Activated CD8-positive, alpha-beta T cell treated with anti-CD3 and anti-CD28 coated beads for 36 hours (primary cell): ENCODE measurements around the gene METAP1. TPM values are rescaled to one million over a fixed set of nuclear protein-coding genes. Genes with fewer than 3 reads are reported as not detected.
"Not testable (repeated sequence)": the region's sequence is repeated elsewhere in the genome, so short reads cannot be mapped to it uniquely, and the experiment has no call there.

Experiments used
- ATAC-seq: fragments of 200-7000 bp; cut with Tn5 transposase; one replicate; pipeline ENCODE4 v1.10.0; 2021; ENCODE audit warnings: mild to moderate bottlenecking, moderate library complexity
- CTCF ChIA-PET: fragments of 350-600 bp; sonication (Branson Sonifier 250); formaldehyde crosslinking; loops from one replicate; lab custom pipeline; 2021; ENCODE audit warnings: antibody characterized with exemption; lab: Charles Lee
- POLR2A ChIA-PET: fragments of 350-600 bp; sonication (Branson Sonifier 250); formaldehyde crosslinking; loops from one replicate; lab custom pipeline; 2021; ENCODE audit warnings: antibody characterized with exemption; lab: Charles Lee
- DNase-seq: peaks from one replicate; pipeline ENCODE4 v3.0.0-alpha.2; 2020
- H3K27ac Mint-ChIP-seq: one replicate; pipeline ENCODE4 v1.8.0; 2021; ENCODE audit warnings: mild to moderate bottlenecking, mixed read lengths
- H3K27me3 Mint-ChIP-seq: one replicate; pipeline ENCODE4 v1.8.0; 2021; ENCODE audit warnings: mixed read lengths
- H3K36me3 Mint-ChIP-seq: one replicate; pipeline ENCODE4 v1.8.0; 2021; ENCODE audit warnings: low read depth, mixed read lengths
- H3K4me1 Mint-ChIP-seq: one replicate; pipeline ENCODE4 v1.8.0; 2021; ENCODE audit warnings: low read depth, mixed read lengths
- H3K4me3 Mint-ChIP-seq: one replicate; pipeline ENCODE4 v1.8.0; 2021; ENCODE audit warnings: mild to moderate bottlenecking, moderate library complexity, mixed read lengths
- H3K9me3 Mint-ChIP-seq: one replicate; pipeline ENCODE4 v1.8.0; 2021; ENCODE audit warnings: mixed read lengths
- intact Hi-C: fragments of 100-400 bp; cut with micrococcal nuclease; formaldehyde crosslinking; loops from one replicate; pipeline ENCODE4 v1.10.0; 2022
- total RNA-seq, 2 experiments: library from RNA; stranded (reverse); gene quantifications; one replicate each; pipeline ENCODE4 v1.2.3, GENCODE V29; 2021
- TF ChIP-seq, protein P1 (sequence below): fragments of 200-600 bp; IDR thresholded peaks from one replicate; pipeline ENCODE4 v1.8.0; 2022; ENCODE audit warnings: antibody characterized with exemption, mild to moderate bottlenecking

Gene METAP1
- total RNA-seq, 2 experiments from 2014 or later: 67.1 to 70.4 TPM

- TF ChIP-seq, protein P1, sequence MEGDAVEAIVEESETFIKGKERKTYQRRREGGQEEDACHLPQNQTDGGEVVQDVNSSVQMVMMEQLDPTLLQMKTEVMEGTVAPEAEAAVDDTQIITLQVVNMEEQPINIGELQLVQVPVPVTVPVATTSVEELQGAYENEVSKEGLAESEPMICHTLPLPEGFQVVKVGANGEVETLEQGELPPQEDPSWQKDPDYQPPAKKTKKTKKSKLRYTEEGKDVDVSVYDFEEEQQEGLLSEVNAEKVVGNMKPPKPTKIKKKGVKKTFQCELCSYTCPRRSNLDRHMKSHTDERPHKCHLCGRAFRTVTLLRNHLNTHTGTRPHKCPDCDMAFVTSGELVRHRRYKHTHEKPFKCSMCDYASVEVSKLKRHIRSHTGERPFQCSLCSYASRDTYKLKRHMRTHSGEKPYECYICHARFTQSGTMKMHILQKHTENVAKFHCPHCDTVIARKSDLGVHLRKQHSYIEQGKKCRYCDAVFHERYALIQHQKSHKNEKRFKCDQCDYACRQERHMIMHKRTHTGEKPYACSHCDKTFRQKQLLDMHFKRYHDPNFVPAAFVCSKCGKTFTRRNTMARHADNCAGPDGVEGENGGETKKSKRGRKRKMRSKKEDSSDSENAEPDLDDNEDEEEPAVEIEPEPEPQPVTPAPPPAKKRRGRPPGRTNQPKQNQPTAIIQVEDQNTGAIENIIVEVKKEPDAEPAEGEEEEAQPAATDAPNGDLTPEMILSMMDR: no peak
- no peak overlapping the region for H3K27ac Mint-ChIP-seq
- H3K36me3 Mint-ChIP-seq: peaks cover 59% of the 10 kb centered on the region
- H3K4me3 Mint-ChIP-seq: no peak overlapping the region
- POLR2A ChIA-PET: no interaction called here
- intact Hi-C loops: no loop called here
- ATAC-seq: no peak
- no peaks in the 10 kb centered on the region for H3K27me3 Mint-ChIP-seq
- DNase-seq: no peak
- H3K4me1 Mint-ChIP-seq: peaks cover 36% of the 10 kb centered on the region
- peaks cover 15% of the 10 kb centered on the region for H3K9me3 Mint-ChIP-seq
- CTCF ChIA-PET: no interaction called here
Measured at GRCh38 chr4:99013402-99013843, 17.9 kb downstream of the METAP1 start.

GRCh38 chr4:99013884-99014523 is 18.5 kb downstream of the METAP1 start:
- H3K9me3 Mint-ChIP-seq: peaks cover 16% of the 10 kb centered on the region
- H3K27me3 Mint-ChIP-seq: no peaks in the 10 kb centered on the region
- TF ChIP-seq, protein P1: no peak
- ATAC-seq: no peak
- H3K4me1 Mint-ChIP-seq: peaks cover 36% of the 10 kb centered on the region
- no peak overlapping the region for H3K4me3 Mint-ChIP-seq
- DNase-seq: no peak
- H3K36me3 Mint-ChIP-seq: peaks cover 62% of the 10 kb centered on the region
- intact Hi-C loops: no loop called here
- H3K27ac Mint-ChIP-seq: no peak overlapping the region
- POLR2A ChIA-PET: interaction anchor here (1.5 kb wide), 1 partner anchor 12 kb away, joined by 5 read pairs; no protein-coding TSS in a partner anchor
- CTCF ChIA-PET: interaction anchor here (1.2 kb wide), 1 partner anchor 391 kb away, joined by 3 read pairs; no protein-coding TSS in a partner anchor

DNA sequence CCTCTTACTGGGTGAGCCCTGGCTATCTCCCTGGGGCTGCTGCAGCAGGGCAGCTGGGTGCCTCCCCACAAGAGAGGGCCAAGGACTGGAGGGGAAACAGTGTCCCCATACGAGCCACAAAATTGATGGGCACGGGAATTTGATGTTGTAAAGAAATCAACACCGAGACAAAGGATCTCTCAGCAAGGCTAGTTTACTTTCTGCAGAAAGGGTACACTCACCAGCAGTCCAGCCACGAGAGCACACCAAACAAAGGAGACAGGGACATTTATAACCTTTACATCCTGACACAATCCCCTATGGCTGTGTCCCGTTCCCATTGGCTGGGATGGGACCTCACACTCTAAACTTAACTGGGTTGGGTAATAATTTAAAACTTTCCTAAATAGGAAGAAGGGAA is 25.9 kb downstream of the METAP1 start:
- CTCF ChIA-PET: no interaction called here
- intact Hi-C loops: no loop called here
- Mint-ChIP-seq H3K4me3 (no peak overlapping the region), H3K9me3 (peaks cover 21% of the 10 kb centered on the region), H3K4me1 (peaks cover 43% of the 10 kb centered on the region), H3K27me3 (no peaks in the 10 kb centered on the region), H3K27ac (no peak overlapping the region), H3K36me3 (peaks cover 44% of the 10 kb centered on the region)
- TF ChIP-seq, protein P1: no peak
- no peak for DNase-seq
- no peak for ATAC-seq
- POLR2A ChIA-PET: no interaction called here

DNA sequence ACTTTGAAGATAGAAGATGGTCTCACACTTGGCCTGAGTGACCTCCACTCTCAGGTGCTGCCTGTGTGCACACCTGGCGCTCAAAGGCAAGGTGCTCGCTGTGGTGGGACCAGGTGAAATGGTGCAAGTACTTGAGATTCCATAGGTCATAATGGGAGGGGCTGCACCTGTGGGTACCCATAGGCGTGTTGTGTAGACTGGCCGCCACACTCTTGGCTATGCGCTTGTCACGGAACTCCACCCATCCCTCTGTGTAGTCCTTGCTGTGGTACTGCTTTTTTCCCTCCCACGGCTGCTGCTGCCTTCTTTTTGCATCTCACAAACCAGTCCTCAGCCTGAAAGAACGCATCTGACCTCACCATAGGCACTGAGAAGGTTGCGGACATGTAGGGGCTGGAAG is 27.0 kb downstream of the METAP1 start:
- Mint-ChIP-seq H3K4me3 (no peak overlapping the region), H3K4me1 (peaks cover 50% of the 10 kb centered on the region)
- CTCF ChIA-PET: no interaction called here

GRCh38 chr4:99023800-99024251 is 28.3 kb downstream of the METAP1 start:
- POLR2A ChIA-PET, intact Hi-C loops, H3K27me3 Mint-ChIP-seq, DNase-seq, H3K4me3 Mint-ChIP-seq, H3K27ac Mint-ChIP-seq, ATAC-seq: not testable (repeated sequence)
- CTCF ChIA-PET: interaction anchor here (1.2 to 1.6 kb wide), 2 partner anchors 28 to 32 kb away, joined by 3 to 4 read pairs; partner anchors contain the start of gene METAP1
- peaks cover 26% of the 10 kb centered on the region for H3K36me3 Mint-ChIP-seq
- H3K4me1 Mint-ChIP-seq: peaks cover 56% of the 10 kb centered on the region
- peaks cover 19% of the 10 kb centered on the region for H3K9me3 Mint-ChIP-seq

More for the DNA sequence above, 27.0 kb downstream of the METAP1 start:
- H3K27ac Mint-ChIP-seq: no peak overlapping the region
- ATAC-seq (no peak), DNase-seq (no peak)
- H3K9me3 Mint-ChIP-seq: peaks cover 21% of the 10 kb centered on the region
- POLR2A ChIA-PET: no interaction called here
- no peaks in the 10 kb centered on the region for H3K27me3 Mint-ChIP-seq
- intact Hi-C loops: no loop called here
- peaks cover 35% of the 10 kb centered on the region for H3K36me3 Mint-ChIP-seq
- TF ChIP-seq, protein P1: no peak
